Measurements from ENCODE around the gene ZDHHC14. TPM values are rescaled to one million over a fixed set of nuclear protein-coding genes. Genes with fewer than 3 reads are reported as not detected.
A peak's percentile ranks its signal among the peaks of the same experiment; 100 is the strongest.

ZDHHC14 gene
- total and polyA plus RNA-seq, 7 donors: 2.5 to 14.6 (median 4.3) TPM

- Histone ChIP-seq H3K27ac (no peak overlapping the region), H3K4me1 (peaks cover 23% of the 10 kb centered on the region), H3K4me3 (no peak overlapping the region), H3K9me3 (no peaks in the 10 kb centered on the region), H3K27me3 (ENCODE audit: insufficient read depth in 3 of 3, low read length in 2 of 3) (no peaks in the 10 kb centered on the region), H3K36me3 (ENCODE audit: insufficient read depth in 1 of 2, low read depth in 1 of 2) (no peaks in the 10 kb centered on the region)
- no peak for DNase-seq
- peak in 3 of 4 donors; percentile 14 to 78 (median 54) for ATAC-seq
- TF ChIP-seq CTCF (IDR thresholded peaks at IDR 0.05): no peak
- 66 to 80% (median 79%) methylated on average over 9 to 11 of the region's 11 CpGs for WGBS, 3 donors
- intact Hi-C loops (cut with DNase I): no loop called here
Measured at GRCh38 chr6:157562997-157563396, 182.0 kb downstream of the ZDHHC14 start.

- no peaks in the 10 kb centered on the region for H3K27me3 ChIP-seq (ENCODE audit: insufficient read depth in 3 of 3, low read length in 2 of 3)
- ATAC-seq: no peak
- H3K36me3 ChIP-seq (ENCODE audit: insufficient read depth in 1 of 2, low read depth in 1 of 2): no peaks in the 10 kb centered on the region
- DNase-seq: no peak
- no peaks in the 10 kb centered on the region for H3K9me3 ChIP-seq
- no peak overlapping the region for H3K4me3 ChIP-seq
- H3K4me1 ChIP-seq: peaks cover 23% of the 10 kb centered on the region
- TF ChIP-seq CTCF (IDR thresholded peaks at IDR 0.05): no peak
- H3K27ac ChIP-seq: no peak overlapping the region
- WGBS, 3 donors: 87 to 92% (median 91%) methylated on average over 8 of the region's 8 CpGs
- intact Hi-C loops (cut with DNase I): no loop called here
Measured at GRCh38 chr6:157563611-157564284, 182.8 kb downstream of the ZDHHC14 start.

- Histone ChIP-seq H3K27me3 (ENCODE audit: insufficient read depth in 3 of 3, low read length in 2 of 3) (no peaks in the 10 kb centered on the region), H3K4me1 (peaks cover 15% of the 10 kb centered on the region), H3K4me3 (no peak overlapping the region), H3K27ac (no peak overlapping the region), H3K36me3 (ENCODE audit: insufficient read depth in 1 of 2, low read depth in 1 of 2) (no peaks in the 10 kb centered on the region), H3K9me3 (no peaks in the 10 kb centered on the region)
- WGBS, 3 donors: 90 to 100% (median 99%) methylated on average over 1 of the region's 1 CpG
- intact Hi-C loops (cut with DNase I): no loop called here
- DNase-seq (no peak), ATAC-seq (no peak)
- no peak for TF ChIP-seq CTCF (IDR thresholded peaks at IDR 0.05)
Measured at GRCh38 chr6:157568702-157569101, 187.7 kb downstream of the ZDHHC14 start.

GRCh38 chr6:157569543-157569942 is 188.6 kb downstream of the ZDHHC14 start:
- DNase-seq (no peak), ATAC-seq (no peak)
- no peak overlapping the region for H3K4me3 ChIP-seq
- peaks cover 18% of the 10 kb centered on the region for H3K4me1 ChIP-seq
- no peaks in the 10 kb centered on the region for H3K9me3 ChIP-seq
- H3K27ac ChIP-seq: no peak overlapping the region
- intact Hi-C loops (cut with DNase I): no loop called here
- TF ChIP-seq CTCF (IDR thresholded peaks at IDR 0.05): no peak
- no peaks in the 10 kb centered on the region for H3K36me3 ChIP-seq (ENCODE audit: insufficient read depth in 1 of 2, low read depth in 1 of 2)
- 68 to 86% (median 74%) methylated on average over 3 of the region's 3 CpGs for WGBS, 3 donors
- H3K27me3 ChIP-seq (ENCODE audit: insufficient read depth in 3 of 3, low read length in 2 of 3): no peaks in the 10 kb centered on the region

- Histone ChIP-seq H3K27ac (no peak overlapping the region), H3K36me3 (ENCODE audit: insufficient read depth in 1 of 2, low read depth in 1 of 2) (no peaks in the 10 kb centered on the region), H3K4me1 (peaks cover 23% of the 10 kb centered on the region), H3K27me3 (ENCODE audit: insufficient read depth in 3 of 3, low read length in 2 of 3) (no peaks in the 10 kb centered on the region), H3K9me3 (no peaks in the 10 kb centered on the region), H3K4me3 (no peak overlapping the region)
- DNase-seq: no peak
- no peak for TF ChIP-seq CTCF (IDR thresholded peaks at IDR 0.05)
- no peak for ATAC-seq
- 88 to 90% (median 89%) methylated on average over 4 of the region's 4 CpGs for whole genome bisulfite sequencing, 3 donors
- intact Hi-C loops (cut with DNase I): no loop called here
Measured at GRCh38 chr6:157570104-157570503, 189.1 kb downstream of the ZDHHC14 start.
